Kasumi-1 (cell line): ENCODE data around the gene FRMPD3.
"Not testable (repeated sequence)": the region's sequence is repeated elsewhere in the genome, so short reads cannot be mapped to it uniquely, and the experiment has no call there.

Experiments
- DNase-seq, 2 experiments: peaks; one replicate each; lab custom pipeline; 2025; lab: John Stamatoyannopoulos, UW

Gene FRMPD3

DNA sequence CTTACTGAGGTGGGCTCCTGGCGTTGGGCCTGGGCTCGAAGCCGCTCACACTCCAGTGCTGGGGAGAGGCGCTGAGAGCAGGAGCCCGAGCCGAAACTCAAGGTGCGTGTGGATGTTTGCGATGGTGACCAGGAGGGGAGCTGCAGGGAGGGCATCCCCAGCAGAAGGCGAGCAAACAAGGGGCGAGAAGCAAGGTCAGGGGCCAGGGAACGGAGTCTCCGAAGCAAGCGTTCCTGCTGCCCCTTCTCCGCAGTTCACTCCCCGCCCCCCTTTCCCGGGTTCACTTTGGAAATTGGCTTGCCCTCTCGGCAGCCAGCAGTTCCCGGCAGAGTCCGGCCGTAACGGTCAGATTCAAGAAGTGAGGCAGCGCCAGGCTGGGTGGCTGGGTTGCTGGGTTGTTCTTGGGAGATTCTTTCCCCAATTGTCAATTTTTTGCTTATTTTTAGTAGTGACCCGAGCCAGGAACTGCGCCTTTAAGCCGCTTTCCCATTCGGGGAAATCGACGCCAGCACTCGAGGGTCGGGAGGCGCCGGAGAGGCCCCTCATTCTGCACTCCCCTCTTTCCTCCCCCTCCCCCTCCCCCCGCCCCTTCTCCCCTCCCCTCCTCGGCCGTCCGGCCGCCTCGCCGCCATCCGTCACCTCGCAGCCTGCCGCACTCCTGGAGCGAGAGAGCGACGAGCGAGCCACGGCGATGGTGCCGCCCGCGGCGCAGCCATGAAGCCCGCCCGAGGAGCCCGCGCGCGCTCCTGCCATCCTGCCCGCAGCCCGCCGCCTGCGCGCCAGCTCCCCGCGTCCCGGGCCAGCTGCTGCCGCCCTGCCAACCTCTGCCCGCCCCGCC is at the start of gene FRMPD3:
TSS of gene FRMPD3 (plus strand) at position 655 of the 838 bp plus-strand sequence. CDS start 76,937 bp downstream, outside the sequence.
- peak; percentile 3 to 4 for DNase-seq

DNA sequence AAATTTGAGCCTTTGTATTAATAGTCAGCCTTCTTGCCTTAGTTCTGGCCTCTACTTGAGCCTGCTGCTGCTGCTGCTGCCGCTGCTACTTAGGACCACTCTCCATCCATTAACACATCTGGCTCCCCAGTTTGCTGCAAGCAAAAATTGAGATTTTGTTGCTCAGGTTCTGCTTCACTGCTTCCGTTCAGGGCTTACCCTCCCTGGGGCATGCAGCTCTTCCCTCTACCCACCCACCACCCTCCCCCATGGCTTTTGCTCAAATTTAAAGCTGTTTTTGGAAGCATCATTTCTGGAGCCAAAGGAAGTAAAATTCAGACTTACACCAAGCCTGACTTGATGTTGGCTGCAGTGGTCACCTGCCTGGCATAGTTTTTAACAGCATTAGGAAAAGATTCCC is 28.9 kb upstream of the FRMPD3 start:
- no peak for DNase-seq

DNA sequence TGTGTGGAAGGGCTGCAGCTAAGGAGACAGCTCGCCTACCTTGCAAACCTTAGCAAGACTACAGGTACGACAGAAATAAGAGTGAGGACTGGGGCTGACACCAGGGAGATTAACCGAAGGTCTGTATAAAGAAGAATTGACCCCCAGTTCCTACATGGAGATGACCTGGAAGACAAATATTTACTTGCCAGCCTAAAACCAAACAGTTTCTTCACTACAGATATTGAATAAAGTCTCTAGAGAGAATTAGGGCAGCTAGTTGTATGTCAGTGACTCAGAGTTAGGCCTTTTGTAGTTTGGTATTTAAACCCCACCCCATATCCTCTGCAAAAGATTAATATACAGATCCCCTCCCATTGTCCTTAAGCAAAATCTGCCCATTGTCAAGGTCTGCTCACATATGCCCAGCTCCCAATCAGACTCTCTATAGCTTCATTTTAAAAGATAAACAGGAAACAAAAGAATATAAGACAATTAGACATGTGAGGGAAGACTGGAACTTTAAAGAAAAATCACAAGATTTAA is 28.1 kb upstream of the FRMPD3 start:
- no peak for DNase-seq

GRCh38 chrX:107429090-107429489 is 20.4 kb upstream of the FRMPD3 start:
- DNase-seq, result peak in 1 of 2 experiments; percentile 0

GRCh38 chrX:107440187-107440586 is 9.3 kb upstream of the FRMPD3 start:
- no peak for DNase-seq

DNA sequence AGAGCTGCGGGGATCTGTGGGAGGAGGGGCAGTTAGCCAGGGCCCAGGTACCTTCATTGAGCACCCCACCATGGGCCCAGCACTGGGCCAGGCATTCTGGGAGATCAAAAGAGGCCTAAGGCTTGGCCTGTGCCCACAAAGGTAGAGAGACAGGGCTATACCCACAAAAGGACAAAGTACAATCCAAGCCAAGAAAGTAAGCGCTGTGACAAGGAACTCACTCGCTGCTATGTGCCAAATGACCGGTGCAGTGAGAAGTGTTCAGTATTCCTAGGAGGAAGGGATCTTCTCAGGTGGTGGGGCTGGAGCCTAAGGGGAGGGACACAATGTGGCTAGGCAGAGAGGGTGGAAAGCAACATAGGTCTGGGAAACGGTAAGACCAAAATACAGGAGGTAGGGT is 8.8 kb upstream of the FRMPD3 start:
- DNase-seq, result no peak

DNA sequence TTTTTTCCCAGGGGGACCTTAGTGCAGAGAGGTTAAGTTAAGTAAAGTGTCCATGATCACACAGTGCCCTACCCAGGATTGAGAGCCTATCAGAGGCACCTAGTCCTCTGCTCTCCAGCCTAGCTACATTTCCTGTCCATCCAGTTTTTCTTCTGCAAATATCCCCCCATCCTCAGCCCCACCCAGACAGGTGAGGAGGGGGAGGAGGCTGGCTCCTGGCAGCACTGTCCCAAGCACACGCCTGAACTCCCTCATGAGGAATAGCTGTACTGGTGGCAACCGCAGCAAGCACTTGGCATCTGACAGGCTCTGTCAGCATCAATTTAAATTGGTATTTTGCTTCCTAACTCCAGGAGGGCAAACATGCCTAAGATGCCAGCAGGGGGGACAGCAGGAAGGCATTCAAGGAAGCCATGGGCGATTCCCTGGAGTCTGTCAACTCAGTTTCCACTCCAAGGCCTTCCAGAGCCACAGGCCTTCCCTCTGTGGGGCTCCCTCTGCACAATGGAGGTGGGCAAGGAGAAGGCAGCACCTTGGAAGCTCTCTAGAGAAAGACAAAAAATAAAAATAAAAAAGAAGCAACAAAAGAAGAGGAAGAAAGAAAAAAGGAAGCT is 6.4 kb upstream of the FRMPD3 start:
- no peak for DNase-seq

DNA sequence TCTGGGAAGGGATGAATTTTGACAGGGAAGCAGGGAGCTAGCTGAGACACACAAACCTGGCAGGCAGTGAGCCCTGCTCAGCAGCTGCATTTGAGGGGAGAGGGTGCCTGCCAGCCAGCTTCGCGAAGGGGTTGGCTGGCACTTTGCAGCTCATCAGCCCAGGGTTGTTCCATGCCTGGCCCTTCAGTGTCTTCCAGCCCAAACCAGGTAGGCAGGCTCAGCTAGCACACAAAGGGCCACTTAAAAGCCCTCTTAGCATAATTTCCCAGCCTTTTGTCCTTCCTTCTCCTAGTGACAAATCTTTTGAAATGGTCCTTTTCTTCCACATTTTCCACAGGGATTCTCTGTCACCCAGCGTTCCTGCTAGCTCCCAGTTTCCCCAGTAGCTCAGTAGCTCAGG is 4.3 kb upstream of the FRMPD3 start:
- DNase-seq, result no peak

DNA sequence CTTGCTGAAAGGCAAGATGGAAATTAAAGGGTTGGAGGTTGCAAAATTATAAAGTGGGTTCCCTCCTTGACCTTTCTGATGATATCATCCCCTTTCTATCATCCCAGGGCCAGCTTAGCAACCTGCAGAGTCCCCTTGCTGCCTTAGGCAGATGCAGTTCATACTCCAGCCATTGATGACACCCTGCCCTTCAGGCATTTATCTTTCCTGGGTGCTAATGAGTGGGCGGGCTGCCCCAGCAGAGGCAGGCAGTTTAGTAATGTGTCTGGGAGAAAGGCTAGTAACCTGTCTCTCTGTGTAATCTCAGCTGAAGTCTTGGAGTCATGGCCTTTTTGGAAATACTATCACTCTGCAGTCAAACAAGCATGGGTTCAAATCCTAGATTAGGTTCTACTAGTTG is 3.8 kb upstream of the FRMPD3 start:
- no peak for DNase-seq

- DNase-seq, result no peak
These were observed 1.8 kb upstream of the FRMPD3 start for GRCh38 chrX:107447642-107448041.

DNA sequence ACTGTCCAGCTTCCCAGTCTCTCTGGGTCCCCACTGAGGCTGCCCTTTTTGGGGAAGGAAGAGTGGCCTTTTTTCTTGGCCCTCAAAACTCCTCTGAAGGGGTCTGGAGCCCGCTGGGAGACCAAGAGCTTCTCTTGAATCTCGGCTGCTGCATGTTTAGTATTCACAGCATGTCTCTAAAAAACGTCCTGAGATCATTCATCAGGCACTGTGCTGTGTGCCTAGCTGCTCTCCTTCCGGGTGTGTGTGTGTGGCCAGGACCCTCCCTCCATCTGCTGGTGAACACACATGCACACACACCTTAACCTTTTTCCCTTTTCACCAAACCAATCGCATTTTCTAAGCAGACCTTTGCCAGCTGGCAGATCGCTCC is 841 bp upstream of the FRMPD3 start:
- no peak for DNase-seq

GRCh38 chrX:107450823-107451509 is 1.5 kb downstream of the FRMPD3 start:
- no peak for DNase-seq

DNA sequence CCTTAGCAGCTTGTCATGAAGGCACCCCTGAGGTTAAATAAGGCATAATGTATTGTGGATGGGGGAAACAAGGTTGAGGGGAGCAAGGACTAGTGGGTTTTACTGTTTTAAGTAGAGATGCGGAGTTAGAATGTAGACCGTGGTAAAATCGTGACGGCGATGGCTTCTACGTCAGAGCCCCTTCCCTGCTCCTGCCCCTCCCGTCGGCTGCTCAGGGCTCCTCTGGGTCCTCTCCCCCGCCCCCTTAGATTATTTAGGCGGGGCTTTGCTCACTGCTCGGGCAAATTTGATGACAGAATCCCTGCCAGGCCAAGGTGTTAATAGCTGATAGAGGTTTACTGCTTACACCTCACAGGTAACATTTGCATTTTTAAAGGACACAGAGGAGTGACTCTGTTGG is 2.3 kb downstream of the FRMPD3 start:
- no peak for DNase-seq

DNA sequence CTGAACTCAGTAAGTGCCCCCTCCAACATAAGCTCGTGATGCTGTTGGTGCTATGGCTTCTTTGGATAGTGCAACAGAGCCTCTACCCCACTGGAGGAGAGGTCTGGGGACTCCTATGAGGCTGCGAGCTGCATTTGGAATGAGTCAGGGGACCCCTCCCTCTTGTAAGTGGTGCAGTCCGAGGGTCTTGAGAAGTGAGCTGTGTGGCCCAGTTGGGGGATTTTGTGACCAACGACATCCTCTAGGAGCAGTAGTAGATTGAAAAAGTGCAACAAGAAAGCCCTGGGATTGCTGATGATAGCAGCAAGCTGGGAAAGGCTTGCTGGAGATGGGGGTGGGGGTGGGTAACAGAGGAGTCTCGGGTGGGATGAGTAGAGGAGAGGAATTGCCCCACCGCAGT is 3.1 kb downstream of the FRMPD3 start:
- no peak for DNase-seq

DNA sequence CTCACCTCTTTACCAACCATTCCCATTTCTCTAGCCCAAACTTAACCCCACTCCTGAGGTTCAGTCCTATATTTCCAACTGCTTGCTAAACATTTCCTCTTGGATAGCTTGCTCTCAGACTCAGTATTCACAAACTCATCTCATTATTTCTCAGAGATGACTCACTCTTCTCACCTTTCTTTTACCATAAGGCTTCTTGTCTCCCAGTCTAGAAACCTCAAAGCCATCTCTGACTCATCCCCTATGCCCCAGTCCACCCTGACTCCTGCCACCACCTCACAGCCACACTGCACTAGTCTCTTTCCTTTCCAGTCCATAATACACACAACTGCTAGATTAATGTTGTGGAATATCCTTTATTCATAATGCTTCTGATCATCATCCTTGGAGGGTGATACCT is 4.8 kb downstream of the FRMPD3 start:
- no peak for DNase-seq

- no peak for DNase-seq
These were observed 7.8 kb downstream of the FRMPD3 start for GRCh38 chrX:107457289-107457688.

DNA sequence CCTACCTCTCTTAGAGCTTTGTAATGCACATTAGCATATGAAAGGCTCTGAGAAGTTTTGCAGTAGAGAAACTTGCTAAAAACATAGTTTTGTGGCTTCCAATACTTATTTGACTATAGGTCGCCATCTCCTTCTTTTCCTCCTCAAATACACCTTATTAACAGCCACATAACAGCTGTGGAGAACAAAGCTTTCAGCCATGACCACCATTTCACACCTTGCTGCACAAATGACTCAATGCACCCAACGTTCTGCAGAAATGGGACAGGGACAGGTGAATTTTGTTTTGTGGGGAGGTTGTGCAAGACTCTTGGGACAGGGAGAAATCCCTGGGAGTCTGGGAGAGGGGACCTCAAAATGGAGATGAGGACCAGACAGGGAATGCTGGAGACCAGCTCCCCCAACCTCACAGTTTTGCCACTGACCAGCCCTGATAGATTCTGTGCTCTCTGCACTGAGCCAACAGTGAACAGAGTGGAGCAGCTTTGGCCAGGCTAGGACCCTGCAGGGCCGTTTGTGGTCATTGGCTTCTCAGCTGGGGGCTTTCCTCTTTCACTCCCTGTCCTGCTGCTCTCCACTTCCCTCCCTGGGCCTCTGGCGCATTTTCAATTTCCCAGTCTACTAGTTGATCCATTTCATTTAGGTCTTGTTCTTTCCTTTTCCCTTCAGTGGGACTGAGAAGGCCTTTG is 16.6 kb downstream of the FRMPD3 start:
- no peak for DNase-seq

DNA sequence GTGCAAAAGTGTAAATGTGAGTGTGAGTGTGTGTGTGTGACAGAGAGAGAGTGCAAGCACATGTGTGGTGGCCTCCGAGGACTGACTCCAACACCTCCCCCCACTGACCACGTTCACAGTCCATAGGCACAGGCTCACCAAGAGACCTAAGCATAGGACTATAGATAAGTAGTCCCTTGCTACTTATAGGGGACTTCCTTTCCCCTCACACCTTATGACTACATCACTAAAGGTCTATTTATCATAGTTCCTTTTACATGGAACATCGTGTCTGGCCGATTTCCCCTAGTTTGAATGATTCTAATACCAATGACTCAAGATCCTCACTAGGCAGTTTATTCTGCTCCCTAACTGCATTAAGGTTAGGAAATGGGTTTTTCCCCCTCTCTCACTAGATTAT is 17.8 kb downstream of the FRMPD3 start:
- DNase-seq, result no peak

- DNase-seq, result no peak
These were observed 20.7 kb downstream of the FRMPD3 start for GRCh38 chrX:107470198-107470597.

- DNase-seq, result no peak
These were observed 21.5 kb downstream of the FRMPD3 start for GRCh38 chrX:107470971-107471370.

GRCh38 chrX:107471420-107471819 is 22.0 kb downstream of the FRMPD3 start:
- not testable (repeated sequence) for DNase-seq

GRCh38 chrX:107477406-107477805 is 28.0 kb downstream of the FRMPD3 start:
- no peak for DNase-seq
